IPS DF 19.7 (cell line): Measurements from ENCODE around the gene PEX1.
"Not testable (repeated sequence)": the region's sequence is repeated elsewhere in the genome, so short reads cannot be mapped to it uniquely, and the experiment has no call there.

ENCODE experiments used
- DNase-seq: peaks from one replicate; pipeline ENCODE4 v3.0.0-alpha.2; 2013; ENCODE audit warnings: low read depth, low spot score

Gene PEX1

DNA sequence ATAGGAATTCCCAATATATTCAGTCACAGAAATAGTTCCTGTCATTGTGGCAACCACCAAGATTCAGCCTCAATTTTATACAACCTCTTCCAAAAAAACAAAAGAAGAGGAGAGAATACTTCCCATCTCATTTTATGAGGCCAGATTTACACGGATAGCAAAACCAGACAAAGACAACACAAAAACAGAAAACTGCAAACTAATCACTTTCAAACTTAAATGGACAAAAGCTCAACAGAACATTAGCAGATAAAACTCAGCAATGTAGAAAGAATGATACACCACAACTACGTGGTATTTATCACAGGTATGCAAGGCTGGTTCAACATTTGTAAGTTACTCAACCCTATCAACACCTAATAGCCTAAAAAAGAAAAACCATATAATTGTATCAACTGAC, 22.0 kb downstream of the PEX1 start:
- DNase-seq = no peak

GRCh38 chr7:92504563-92504962, 23.8 kb downstream of the PEX1 start:
- no peak for DNase-seq

- no peak for DNase-seq
Observed at GRCh38 chr7:92503767-92504166, 24.6 kb downstream of the PEX1 start.

GRCh38 chr7:92498557-92498956, 29.8 kb downstream of the PEX1 start:
- no peak for DNase-seq

DNA sequence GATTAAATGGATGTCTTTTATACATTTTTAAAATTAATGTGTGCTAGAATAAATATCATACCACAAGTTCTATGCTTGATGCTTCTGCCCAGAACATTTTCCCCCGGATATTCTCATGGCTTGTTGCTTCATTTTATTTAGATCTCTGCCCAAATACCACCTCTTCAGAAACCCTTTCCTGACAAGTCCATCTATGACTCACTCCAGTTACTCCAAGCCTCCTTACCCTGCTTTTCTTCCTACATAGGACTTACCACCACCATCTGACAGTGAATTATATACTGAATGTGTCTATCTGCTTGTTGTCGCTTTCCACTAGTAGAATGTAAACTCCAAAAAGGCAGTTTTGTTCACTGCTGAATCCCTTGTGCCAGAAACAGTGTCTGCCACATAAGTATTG, 31.4 kb downstream of the PEX1 start:
- DNase-seq = no peak

GRCh38 chr7:92489634-92490033, 38.7 kb downstream of the PEX1 start:
- no peak for DNase-seq

DNA sequence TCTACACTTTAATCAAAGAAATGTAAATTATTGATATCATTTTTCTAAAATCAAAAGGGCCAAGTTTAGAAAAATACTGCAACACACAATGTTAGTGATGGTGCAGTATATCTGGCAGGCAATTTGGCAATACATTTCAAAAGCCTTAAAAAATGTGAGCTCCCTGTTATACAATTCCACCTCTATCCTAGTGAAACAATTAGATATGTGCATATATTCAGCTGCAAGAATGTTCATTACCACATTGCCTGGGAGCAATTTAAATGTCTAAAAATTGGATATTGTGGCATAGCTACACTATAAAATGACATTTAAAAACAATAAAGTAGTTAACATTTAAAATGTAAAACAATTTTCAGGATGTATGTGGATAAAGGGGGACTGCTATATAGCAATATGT, 40.5 kb downstream of the PEX1 start:
- DNase-seq = no peak

- DNase-seq = no peak
Observed at GRCh38 chr7:92485974-92486373, 42.3 kb downstream of the PEX1 start.

- no peak for DNase-seq
Observed at GRCh38 chr7:92485267-92485892, 42.9 kb downstream of the PEX1 start.

DNA sequence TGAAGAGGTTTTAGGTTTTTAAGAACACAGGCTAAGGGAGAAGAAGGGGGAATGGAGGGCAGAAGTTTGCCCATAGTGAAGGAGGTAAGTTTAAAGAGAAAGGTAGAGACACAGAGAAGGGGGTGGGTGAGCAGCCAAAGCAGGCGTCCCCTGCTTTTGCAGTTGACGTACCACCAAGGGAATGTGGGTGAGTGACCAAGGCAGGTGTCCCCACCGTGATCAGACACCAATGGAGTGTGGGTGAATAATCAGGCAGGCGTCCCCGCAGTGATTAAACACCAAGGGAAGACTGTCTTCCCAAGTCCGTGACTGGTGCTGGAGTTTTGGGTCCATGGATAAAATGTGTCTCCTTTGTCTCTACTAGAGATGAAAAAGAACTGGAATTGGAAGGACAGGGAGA, 44.1 kb downstream of the PEX1 start:
- not testable (repeated sequence) for DNase-seq

- not testable (repeated sequence) for DNase-seq
Observed at GRCh38 chr7:92483624-92484023, 44.7 kb downstream of the PEX1 start.

- not testable (repeated sequence) for DNase-seq
Observed at GRCh38 chr7:92479146-92479545, 49.2 kb downstream of the PEX1 start.

- no peak for DNase-seq
Observed at GRCh38 chr7:92478711-92479110, 49.6 kb downstream of the PEX1 start.

- no peak for DNase-seq
Observed at GRCh38 chr7:92478095-92478494, 50.2 kb downstream of the PEX1 start.

DNA sequence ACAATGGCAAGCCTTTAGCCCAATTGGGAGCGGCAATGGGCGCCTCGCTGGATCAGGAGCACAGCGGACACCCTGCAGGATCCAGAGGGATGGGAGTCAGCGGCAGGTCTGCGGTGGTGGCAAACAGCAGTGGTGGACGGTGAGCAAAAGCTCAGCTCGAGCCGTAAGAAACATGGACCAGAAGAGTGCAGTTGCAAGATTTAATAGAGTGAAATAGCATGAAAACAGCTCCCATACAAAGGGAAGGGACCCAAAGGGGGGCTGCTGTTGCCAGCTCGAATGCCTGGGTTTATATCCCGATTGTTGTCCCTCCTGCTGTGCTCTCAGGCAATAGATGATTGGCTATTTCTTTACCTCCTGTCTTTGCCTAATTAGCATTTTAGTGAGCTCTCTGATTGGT, 50.6 kb downstream of the PEX1 start, which contains the start of gene ERVW-1:
Gene ERVW-1, minus strand, starts transcription at position 266 of the 400 bp plus-strand sequence. CDS start 7,565 bp downstream, outside the sequence.
- DNase-seq = not testable (repeated sequence)

GRCh38 chr7:92475851-92476590, 52.3 kb downstream of the PEX1 start:
- DNase-seq = not testable (repeated sequence)

GRCh38 chr7:92475261-92475770, 53.0 kb downstream of the PEX1 start:
- not testable (repeated sequence) for DNase-seq

DNA sequence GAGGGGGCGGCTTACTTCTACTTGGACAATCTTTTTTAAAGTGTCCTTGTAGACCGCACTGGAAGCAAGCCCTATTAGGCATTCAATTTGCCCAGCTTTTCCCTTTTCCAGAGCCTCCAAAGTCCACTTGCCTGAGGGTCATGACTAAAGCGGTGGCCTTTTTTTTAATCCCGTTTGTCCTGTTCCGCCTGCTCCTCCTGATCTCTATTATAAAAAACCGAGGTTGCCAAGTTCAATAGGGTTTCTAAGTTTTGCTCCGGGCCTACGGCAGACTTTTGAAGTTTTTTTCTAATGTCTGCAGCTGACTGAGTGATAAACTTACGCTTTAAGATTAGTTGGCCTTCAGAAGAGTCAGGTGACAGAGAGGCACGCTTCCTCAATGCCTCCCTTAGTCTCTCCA, 54.3 kb downstream of the PEX1 start:
- DNase-seq = not testable (repeated sequence)

GRCh38 chr7:92468589-92468988, 59.7 kb downstream of the PEX1 start:
- not testable (repeated sequence) for DNase-seq

- DNase-seq = no peak
Observed at GRCh38 chr7:92466682-92467081, 61.6 kb downstream of the PEX1 start.

DNA sequence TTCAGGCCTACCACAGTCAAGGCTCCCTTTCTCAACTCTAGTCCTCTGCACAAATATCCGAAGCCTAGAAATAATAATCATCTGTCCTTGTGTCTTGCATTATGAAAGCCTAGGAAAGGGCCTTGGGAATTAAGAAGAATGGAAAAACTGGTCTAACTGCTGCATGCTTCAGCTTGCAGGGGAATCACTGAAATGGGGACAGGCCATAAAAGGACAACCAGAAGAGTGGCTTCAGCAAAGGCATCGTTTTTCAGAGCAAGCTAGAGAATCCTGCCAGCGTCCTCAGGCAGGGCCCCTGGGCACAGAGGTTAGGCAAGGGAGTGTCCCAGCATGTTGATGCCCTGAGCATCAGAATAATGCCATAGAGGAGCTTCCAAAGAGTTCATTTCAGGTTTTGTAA, 63.8 kb downstream of the PEX1 start:
- no peak for DNase-seq

GRCh38 chr7:92462560-92462959, 65.8 kb downstream of the PEX1 start:
- no peak for DNase-seq
